RPMI7951 (cell line): ENCODE data around the gene NPHS1. TPM values are rescaled to one million over a fixed set of nuclear protein-coding genes. Genes with fewer than 3 reads are reported as not detected.

ENCODE experiments used
- DNase-seq: peaks from one replicate; pipeline ENCODE4 v3.0.0-alpha.2; 2012; ENCODE audit warnings: low read depth
- total RNA-seq: library from RNA; depleted of rRNA; stranded (reverse); fragments of >200 nt; shearing (Covaris generic); gene quantifications from 2 replicates; pipeline ENCODE4 v1.2.3, GENCODE V29; 2014

Gene NPHS1
- total RNA-seq, 1 experiment from 2014 or later = not detected

DNA sequence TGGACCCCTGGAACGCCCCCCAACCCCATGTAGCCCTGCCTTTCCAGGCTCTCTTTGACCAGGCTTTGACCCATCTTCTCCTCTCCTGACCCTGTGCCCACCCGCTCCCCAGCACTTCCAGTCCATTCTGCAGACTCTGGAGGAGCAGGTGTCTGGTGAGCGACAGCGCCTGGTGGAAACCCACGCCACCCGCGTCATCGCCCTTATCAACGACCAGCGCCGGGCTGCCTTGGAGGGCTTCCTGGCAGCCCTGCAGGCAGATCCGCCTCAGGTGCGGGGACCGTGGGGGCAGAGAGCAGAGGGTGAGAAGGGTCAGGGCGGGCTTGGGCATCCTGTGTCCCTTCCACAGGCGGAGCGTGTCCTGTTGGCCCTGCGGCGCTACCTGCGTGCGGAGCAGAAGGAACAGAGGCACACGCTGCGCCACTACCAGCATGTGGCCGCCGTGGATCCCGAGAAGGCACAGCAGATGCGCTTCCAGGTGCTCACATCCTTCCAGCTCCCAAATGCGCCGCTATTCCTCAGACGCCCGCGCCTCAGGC lies 22.2 kb upstream of the NPHS1 start:
- DNase-seq = no peak

DNA sequence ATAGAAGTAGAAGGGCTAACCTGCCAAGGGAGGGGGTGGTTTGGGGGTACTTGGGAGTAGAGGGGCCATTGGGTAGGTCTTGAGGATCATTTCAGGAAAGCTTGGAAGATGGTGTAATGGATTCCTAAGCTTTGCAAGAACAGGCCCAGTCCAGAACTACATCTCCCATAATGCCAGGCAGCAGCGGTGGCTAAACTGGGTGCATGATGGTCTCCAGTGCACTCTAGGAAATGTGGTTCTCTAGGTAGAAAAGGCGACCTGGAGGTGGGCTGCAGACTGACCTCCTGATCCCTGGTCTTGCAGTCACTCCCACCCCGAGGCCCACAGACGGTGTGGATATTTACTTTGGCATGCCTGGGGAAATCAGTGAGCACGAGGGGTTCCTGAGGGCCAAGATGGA lies 19.9 kb upstream of the NPHS1 start:
- DNase-seq = no peak

DNA sequence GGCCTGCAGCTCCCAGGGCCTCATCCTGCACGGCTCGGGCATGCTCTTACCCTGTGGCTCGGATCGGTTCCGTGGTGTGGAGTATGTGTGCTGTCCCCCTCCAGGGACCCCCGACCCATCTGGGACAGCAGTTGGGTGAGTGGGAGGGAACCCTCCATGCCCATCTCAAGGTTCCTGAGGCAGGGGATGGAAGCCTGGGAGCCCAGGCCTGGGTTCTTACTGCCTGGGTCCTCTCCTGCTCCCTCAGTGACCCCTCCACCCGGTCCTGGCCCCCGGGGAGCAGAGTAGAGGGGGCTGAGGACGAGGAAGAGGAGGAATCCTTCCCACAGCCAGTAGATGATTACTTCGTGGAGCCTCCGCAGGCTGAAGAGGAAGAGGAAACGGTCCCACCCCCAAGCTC lies 19.3 kb upstream of the NPHS1 start:
- no peak for DNase-seq

DNA sequence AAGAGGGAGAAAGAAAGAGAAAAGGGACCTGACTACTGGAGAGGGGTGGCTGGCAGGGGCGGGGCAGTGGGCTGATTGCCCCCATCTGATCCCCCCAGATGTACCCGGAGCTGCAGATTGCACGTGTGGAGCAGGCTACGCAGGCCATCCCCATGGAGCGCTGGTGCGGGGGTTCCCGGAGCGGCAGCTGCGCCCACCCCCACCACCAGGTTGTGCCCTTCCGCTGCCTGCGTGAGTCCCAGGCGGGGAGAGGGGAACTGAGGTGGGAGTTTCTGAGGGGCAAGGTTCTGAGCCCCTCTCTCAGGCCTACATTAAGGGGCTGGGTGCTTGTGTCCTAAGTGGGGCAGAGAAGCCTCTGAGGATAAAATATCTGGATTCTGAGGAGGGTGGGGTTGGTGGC lies 18.5 kb upstream of the NPHS1 start:
- no peak for DNase-seq

DNA sequence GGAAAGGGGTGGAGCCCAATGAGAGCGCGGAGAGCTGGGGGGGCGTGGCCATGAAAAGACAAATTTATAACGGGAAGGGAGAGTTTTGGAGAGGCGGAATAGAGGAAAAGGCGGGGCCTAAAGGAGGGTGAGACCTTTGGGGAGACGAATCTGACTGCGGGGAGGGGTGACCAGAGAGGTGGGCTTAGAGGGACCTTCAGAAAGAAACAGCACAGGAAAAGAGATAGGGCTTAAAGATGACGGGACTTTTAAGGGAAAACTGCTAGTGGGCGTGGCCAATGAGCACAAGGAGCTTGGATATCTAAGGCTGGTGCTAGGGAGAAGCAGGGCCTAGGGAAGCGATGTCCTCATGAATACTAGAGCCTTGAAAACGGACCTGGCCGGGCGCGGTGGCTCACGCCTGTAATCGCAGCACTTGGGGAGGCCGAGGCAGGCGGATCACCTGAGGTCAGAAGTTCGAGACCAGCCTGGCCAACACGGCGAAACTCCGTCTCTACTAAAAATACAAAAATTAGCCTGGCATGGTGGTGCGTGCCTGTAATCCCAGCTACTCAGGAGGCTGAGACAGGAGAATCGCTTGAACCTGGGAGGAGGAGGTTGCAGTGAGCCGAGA lies 17.9 kb upstream of the NPHS1 start:
- peak; percentile 81 for DNase-seq

DNA sequence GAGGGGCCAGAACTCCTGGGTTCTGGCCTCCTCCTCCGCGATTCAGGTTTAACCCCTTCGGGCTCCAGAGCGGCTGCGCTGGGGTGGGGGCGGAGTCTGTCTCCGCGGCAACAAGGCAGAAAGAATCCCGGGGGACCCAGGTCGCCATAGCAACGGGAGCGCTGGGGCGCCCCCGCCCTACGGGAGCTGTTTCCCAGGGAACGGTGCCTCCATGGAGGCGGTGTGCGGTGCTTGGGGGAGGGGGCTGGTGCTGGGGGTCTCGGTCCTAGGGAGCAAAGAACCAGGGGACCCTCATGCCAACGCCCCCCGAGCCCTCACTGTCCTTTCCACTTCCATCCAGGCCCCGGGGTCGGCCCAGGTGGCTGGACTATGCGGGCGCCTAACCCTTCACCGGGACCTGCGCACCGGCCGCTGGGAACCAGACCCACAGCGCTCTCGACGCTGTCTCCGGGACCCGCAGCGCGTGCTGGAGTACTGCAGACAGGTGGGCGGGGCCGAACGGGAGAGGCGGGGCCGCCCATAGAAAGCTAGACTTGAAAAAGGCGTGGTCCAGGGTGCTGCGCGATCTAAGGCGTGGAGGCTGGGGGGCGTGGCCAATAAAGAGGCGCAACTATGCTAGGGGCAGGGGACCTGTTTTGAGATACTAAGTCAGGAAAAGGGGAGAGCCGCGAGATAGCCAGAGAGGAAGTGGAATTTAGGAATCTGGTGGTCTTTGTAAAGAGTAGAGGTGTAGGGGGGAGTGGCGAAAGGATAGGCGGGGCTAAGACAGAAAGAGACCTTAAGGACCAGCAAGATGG lies 17.2 kb upstream of the NPHS1 start:
- peak; percentile 88 for DNase-seq

DNA sequence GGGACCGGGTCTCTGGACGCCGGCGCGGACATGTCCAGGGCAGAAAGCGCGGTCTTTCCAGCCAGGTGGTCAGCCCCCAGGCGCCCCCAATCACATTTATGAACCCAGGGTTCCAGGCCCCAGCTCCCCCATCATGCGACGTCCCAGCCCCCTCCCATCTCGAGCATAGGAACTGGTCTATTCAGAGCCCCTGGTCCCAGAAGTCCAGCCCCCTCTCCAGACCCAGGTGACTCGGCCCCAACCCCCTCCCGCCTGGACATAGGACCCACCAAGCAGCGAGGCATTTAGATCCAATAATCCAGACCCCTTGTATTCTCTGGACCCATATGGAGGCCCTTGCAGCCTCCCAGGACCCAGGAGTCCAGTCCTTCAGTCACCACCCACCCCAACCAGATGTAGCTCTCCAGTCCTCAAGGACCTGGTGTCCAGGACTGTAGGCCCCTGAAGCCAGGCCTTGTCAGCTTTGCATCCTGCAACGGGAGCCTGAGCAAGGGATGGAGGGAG lies 16.6 kb upstream of the NPHS1 start:
- DNase-seq = no peak

DNA sequence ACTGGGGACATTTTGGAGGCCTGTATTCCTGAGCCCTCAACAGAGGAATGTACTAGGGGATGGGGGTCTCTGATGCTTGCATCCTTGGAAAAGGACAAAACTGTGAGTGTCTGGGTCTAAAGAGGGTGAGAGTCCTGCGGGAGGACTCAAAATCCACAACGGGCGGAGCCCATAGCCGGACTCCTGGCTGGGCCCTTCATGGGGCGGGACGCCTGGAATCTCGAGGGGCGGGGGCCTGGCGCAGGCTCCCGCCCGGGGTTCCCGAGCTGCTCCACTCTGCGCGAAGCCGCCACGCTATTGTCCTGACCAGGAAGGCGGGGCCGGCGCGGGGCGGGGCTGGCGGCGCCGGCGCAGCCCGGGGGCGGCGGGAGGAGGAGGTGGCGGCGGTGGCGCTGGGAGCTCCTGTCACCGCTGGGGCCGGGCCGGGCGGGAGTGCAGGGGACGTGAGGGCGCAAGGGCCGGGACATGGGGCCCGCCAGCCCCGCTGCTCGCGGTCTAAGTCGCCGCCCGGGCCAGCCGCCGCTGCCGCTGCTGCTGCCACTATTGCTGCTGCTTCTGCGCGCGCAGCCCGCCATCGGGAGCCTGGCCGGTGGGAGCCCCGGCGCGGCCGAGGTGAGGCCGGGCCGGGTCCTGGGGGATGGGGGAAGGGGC lies 16.0 kb upstream of the NPHS1 start, which contains the start of gene APLP1:
Gene APLP1, plus strand, starts transcription at position 403 of the 651 bp plus-strand sequence. Its CDS starts 63 bp downstream, at position 466.
- peak; percentile 67 for DNase-seq

DNA sequence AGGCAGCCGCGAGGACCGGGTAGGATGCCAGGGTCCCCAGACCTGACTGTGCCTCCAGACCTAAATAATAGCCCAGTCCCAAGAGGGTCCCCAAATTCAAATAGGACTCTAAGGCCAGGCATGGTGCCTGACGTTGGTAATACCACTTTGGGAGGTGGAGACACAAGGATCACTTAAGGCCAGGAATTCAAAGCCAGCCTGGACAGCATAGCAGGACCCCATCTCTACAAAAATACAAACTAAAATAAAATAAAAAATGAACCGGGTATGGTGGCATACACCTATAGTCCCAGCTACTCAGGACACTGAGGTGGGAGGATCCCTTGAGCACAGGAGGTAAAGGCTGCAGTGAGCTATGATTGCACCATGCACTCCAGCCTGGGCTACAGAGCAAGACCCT lies 10.7 kb upstream of the NPHS1 start:
- no peak for DNase-seq

DNA sequence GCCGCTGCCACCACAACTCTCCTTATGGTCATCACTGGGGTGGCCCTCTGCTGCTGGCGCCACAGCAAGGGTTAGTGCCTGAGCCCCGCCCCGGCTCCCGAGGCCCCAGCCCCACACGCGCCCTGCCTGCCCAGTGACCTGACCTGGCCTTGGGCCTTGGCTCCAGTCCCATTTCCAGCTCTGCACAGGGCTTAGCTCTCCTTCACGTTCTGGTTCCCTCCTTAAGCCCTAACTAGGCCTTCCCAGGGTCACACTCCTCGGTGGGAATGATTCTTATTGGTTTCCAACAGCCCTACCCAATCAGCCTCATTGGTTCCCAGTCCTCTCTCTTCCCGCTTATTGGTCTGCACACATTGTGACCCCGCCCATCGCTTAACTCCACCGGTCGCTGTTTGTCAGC lies 10.2 kb upstream of the NPHS1 start:
- no peak for DNase-seq

DNA sequence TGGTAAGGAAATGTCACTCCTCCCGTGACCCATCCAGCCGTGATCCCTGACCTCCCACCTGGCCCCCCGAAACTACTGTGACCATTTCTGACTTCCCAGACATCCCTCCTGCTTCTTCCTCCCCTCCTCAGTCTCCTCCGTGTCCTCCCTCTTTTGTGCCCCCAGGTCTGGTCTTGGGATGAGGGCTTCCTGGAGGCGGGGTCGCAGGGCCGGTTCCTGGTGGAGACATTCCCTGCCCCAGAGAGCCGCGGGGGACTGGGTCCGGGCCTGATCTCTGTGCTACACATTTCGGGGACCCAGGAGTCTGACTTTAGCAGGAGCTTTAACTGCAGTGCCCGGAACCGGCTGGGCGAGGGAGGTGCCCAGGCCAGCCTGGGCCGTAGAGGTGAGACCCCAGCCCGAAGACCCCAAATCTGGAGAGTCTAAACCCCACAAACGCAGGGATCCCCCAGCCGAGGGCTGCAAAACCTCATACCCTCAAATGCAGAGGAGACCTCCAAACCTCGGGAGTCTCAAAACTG lies 9.4 kb upstream of the NPHS1 start:
- no peak for DNase-seq

DNA sequence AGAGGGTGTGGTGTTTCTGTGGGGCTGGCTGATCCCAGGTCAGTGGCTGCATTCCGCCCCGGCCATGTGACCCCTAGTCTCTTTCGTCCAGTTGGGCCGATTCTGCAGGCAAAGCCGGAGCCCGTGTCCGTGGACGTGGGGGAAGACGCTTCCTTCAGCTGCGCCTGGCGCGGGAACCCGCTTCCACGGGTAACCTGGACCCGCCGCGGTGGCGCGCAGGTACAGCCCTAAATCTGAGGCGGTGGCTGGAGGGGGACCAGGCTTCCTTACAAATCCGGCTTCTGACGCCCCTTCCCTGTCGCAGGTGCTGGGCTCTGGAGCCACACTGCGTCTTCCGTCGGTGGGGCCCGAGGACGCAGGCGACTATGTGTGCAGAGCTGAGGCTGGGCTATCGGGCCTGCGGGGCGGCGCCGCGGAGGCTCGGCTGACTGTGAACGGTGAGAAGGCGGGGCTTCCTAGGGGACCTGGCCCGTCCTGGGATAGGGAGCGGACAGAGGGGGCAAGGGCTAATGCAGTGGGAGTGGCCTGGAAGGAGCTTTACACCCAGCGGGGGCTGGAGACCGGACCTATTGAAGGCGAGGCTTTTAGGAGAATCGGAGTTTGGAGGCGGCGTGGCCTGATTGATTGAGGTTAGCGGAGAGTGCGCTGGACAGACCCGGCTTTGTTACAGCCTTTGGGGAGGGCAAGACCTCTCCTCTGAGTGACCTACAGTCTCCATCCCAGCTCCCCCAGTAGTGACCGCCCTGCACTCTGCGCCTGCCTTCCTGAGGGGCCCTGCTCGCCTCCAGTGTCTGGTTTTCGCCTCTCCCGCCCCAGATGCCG lies 8.7 kb upstream of the NPHS1 start:
- no peak for DNase-seq

DNA sequence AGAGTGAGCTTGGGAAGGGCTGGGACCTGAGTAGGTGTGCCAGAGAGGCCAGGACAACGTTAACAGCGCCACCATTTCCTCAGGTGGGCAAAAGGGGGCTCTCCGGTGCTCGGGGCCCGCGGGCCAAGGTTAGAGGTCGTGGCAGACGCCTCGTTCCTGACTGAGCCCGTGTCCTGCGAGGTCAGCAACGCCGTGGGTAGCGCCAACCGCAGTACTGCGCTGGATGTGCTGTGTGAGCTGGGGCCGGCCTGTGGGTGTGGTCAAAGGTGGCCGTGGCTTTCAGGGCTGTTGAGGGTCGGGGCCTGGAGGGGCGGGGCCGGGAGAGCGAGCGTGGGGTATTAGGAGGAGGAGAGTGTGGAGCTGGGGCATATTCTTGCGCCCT lies 8.1 kb upstream of the NPHS1 start:
- DNase-seq = no peak

DNA sequence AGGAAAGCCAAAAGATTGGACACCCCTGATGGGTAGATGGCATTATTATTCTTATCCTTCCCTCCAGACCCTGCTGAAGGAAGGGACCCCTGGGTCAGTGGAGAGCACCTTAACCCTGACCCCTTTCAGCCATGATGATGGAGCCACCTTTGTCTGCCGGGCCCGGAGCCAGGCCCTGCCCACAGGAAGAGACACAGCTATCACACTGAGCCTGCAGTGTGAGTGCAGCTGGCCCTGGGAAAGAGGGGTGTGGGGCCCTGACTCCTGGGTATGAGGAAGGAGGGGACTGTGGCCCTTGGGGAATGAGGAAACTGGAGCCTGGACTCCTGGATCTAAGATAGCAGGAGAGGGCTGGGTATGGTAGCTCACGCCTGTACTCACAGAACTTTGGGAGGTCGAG lies 7.1 kb upstream of the NPHS1 start:
- DNase-seq = no peak

DNA sequence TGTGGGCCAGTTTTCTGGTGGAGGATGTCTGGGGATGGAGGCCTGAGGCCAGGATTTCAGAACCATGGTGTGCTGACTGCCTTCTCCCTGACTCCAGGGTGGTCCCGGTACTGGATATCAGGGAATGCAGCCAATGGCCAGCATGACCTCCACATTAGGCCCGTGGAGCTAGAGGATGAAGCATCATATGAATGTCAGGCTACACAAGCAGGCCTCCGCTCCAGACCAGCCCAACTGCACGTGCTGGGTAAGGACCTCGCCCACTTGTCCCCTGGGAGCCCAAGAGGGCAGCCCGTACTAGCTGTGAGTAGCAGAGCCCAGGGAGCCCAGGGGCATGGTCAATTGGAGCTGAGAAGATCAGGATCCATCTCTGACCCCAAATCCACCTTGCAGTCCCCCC lies 6.0 kb upstream of the NPHS1 start:
- DNase-seq = no peak

DNA sequence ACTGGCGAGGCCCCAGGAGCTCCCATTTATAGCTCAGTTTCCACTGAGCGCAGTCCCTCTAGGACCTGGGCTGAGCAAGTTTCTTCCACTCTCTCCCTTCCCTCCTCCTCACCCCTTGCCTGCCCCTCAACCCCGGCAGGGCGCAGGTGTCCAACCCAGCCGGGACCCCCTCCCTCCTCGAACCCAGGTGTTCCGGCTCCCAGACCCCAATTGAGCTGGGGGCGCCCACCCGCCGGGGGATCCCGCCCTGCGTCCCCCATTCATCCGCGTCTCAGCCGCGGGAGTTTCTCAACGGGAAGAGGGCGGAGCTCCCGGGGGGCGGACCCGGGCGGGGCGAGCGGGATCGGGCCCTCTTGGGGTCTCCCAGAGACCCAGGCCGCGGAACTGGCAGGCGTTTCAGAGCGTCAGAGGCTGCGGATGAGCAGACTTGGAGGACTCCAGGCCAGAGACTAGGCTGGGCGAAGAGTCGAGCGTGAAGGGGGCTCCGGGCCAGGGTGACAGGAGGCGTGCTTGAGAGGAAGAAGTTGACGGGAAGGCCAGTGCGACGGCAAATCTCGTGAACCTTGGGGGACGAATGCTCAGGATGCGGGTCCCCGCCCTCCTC lies 4.3 kb upstream of the NPHS1 start, which contains the start of gene KIRREL2:
Gene KIRREL2, plus strand, starts transcription at position 366 of the 604 bp plus-strand sequence. Its CDS starts 209 bp downstream, at position 575.
- DNase-seq = no peak

DNA sequence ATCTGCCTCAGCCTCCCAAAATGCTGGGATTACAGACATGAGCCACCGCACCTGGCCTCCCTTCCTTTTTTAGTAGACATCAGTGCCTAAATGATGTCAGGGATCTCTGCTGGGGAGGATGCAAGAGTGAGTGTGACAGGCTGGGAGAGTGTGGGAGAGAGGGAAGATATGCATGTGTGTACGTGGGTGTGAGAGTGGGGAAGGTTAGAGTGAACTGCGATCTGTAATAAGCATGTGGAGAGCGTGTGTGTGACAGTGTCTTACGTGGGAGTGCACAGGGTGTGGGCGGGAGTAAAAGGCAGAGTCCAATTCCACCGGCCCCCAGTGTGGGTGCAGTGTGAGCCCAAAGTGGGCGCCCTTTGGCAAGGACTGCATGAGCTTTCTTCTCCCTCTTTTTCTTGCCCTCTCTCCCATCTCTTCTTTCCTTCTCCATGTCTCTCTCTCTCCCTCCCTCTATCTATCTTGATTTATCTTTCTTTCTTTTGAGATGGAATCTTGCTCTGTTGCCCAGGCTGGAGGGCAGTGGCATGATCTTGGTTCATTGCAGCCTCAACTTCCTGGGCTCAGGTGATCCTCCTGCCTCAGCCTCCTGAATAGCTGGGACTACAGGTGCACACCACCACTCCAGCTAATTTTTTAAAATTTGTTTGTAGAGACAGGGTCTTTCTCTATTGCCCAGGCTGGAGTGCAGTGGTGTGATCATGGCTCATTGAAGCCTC lies 893 bp upstream of the NPHS1 start:
- DNase-seq = no peak

DNA sequence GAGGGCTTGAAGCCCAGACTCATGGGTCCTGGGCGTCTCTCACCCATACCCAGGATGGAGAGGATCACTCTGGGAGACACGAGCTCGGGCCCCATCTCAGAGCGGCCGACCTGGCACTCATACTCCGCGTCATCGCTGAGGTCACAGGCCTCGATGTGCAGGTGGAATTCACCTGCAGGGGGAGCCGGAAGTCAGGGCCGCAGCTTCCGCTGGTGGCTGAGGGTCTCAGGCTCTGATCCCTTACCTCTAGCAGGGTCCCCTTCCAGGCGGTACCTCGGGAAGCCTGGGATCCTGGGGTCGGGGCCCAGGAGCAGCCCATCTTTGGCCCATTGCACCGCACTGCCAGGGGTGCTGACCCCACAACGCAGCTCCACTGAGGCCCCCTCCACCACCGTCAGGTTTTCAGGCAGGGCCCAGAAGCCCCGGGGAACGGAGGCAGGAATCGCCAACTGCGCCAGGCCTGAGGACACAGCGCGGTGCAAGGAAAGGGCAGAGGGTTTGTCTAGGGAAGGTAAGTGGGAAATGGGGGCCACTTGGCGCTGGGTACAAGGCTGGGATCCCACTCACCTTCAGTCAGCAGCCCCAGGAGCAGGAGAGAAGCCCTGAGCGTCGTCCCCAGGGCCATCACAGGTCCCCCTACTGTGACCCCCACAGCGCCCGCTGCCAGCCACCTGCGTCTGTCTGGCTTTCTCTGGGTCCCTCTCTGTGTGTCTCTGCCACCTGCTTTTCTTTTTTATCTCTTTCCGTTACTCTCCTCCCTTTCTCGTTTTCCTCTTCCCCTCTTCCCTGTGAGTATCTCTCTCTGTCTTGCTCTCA lies 883 bp downstream of the NPHS1 start:
- no peak for DNase-seq

DNA sequence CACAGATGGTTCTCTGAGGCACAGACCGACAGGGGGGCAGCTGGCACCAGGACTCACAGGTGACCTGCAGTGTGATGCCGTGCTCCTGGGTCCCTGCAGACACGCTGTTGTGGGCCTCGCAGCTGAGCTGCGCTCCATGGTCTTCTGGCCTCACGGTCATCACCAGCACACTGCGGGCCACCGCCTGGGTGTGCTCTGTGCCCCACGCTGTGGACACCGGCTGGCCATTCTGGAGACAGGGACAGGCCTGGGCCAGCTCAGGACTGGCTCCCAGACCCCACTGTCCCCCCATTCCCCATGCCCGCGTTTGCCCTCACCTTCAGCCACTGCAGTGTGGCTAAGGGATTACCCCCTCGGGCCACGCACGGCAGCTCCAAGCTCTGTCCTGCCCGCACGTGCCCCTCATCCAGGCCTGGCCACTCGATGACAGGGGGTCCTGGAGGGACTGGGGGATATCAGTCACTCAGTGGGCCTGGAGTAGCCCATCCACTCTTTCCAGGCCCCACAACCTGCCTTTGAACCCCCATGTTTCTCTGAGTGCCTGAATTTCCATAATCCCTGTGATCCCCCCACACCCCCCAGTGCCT lies 3.3 kb downstream of the NPHS1 start:
- DNase-seq = no peak
